Parathyroid adenoma (tissue), 2 donors: ENCODE measurements around the gene NDE1.

Source experiments
- H2AFZ ChIP-seq: fragments of 300-600 bp; sonication (generic); one replicate; pipeline ENCODE4 v1.7.0; 2017; ENCODE audit warnings: antibody characterized with exemption, mild to moderate bottlenecking
- H3K27ac ChIP-seq: fragments of 300-600 bp; sonication (generic); one replicate; pipeline ENCODE4 v1.7.0; 2017
- H3K27me3 ChIP-seq: fragments of 300-600 bp; sonication (generic); one replicate; pipeline ENCODE4 v1.7.0; 2017; ENCODE audit warnings: low read length; ENCODE audit not compliant: control insufficient read depth, insufficient read depth
- H3K36me3 ChIP-seq: fragments of 300-600 bp; sonication (generic); one replicate; pipeline ENCODE4 v1.7.0; 2017; ENCODE audit warnings: low read length; ENCODE audit not compliant: control insufficient read depth, insufficient read depth
- H3K4me1 ChIP-seq: fragments of 300-600 bp; sonication (generic); one replicate; pipeline ENCODE4 v1.7.0; 2017; ENCODE audit warnings: control low read depth
- H3K4me2 ChIP-seq: fragments of 300-600 bp; sonication (generic); one replicate; pipeline ENCODE4 v1.7.0; 2017; ENCODE audit warnings: low read length
- H3K4me3 ChIP-seq: fragments of 300-600 bp; sonication (generic); one replicate; pipeline ENCODE4 v1.7.0; 2017; ENCODE audit warnings: low read depth, low read length
- H3K79me2 ChIP-seq: fragments of 300-600 bp; sonication (generic); one replicate; pipeline ENCODE4 v1.7.0; 2017; ENCODE audit warnings: control low read depth
- H3K9ac ChIP-seq: fragments of 300-600 bp; sonication (generic); one replicate; pipeline ENCODE4 v1.7.0; 2017; ENCODE audit warnings: mild to moderate bottlenecking
- H3K9me3 ChIP-seq: fragments of 300-600 bp; sonication (generic); one replicate; pipeline ENCODE4 v1.7.0; 2017; ENCODE audit warnings: low read length; ENCODE audit not compliant: control insufficient read depth
- TF ChIP-seq, protein P1 (sequence below): fragments of 300-600 bp; sonication (generic); IDR thresholded peaks from one replicate; pipeline ENCODE4 v1.7.0; 2017; ENCODE audit warnings: antibody characterized with exemption, mild to moderate bottlenecking
- donor health status: primary hyperparathyroidism.

NDE1 gene

GRCh38 chr16:15739464-15739863, 89.4 kb downstream of the NDE1 start:
- TF ChIP-seq, protein P1, sequence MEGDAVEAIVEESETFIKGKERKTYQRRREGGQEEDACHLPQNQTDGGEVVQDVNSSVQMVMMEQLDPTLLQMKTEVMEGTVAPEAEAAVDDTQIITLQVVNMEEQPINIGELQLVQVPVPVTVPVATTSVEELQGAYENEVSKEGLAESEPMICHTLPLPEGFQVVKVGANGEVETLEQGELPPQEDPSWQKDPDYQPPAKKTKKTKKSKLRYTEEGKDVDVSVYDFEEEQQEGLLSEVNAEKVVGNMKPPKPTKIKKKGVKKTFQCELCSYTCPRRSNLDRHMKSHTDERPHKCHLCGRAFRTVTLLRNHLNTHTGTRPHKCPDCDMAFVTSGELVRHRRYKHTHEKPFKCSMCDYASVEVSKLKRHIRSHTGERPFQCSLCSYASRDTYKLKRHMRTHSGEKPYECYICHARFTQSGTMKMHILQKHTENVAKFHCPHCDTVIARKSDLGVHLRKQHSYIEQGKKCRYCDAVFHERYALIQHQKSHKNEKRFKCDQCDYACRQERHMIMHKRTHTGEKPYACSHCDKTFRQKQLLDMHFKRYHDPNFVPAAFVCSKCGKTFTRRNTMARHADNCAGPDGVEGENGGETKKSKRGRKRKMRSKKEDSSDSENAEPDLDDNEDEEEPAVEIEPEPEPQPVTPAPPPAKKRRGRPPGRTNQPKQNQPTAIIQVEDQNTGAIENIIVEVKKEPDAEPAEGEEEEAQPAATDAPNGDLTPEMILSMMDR = no peak
- H3K4me3 ChIP-seq = no peak overlapping the region
- H3K27me3 ChIP-seq = no peaks in the 10 kb centered on the region
- no peak overlapping the region for H3K27ac ChIP-seq
- no peak overlapping the region for H2AFZ ChIP-seq
- no peaks in the 10 kb centered on the region for H3K4me1 ChIP-seq
- no peak overlapping the region for H3K4me2 ChIP-seq
- no peaks in the 10 kb centered on the region for H3K79me2 ChIP-seq
- no peak overlapping the region for H3K9ac ChIP-seq
- no peaks in the 10 kb centered on the region for H3K36me3 ChIP-seq
- no peaks in the 10 kb centered on the region for H3K9me3 ChIP-seq

- Histone ChIP-seq H3K27ac (no peak overlapping the region), H3K4me1 (no peaks in the 10 kb centered on the region), H3K4me2 (no peak overlapping the region), H3K9me3 (no peaks in the 10 kb centered on the region), H3K4me3 (no peak overlapping the region), H3K9ac (no peak overlapping the region), H2AFZ (no peak overlapping the region), H3K79me2 (no peaks in the 10 kb centered on the region), H3K27me3 (no peaks in the 10 kb centered on the region), H3K36me3 (no peaks in the 10 kb centered on the region)
- TF ChIP-seq, protein P1 = no peak
Observed at GRCh38 chr16:15739950-15740349, 89.9 kb downstream of the NDE1 start.

GRCh38 chr16:15741207-15741871, 91.3 kb downstream of the NDE1 start:
- H3K79me2 ChIP-seq = no peaks in the 10 kb centered on the region
- H3K9ac ChIP-seq = no peak overlapping the region
- no peaks in the 10 kb centered on the region for H3K9me3 ChIP-seq
- no peak overlapping the region for H3K4me2 ChIP-seq
- H3K27ac ChIP-seq = no peak overlapping the region
- no peaks in the 10 kb centered on the region for H3K27me3 ChIP-seq
- H3K36me3 ChIP-seq = no peaks in the 10 kb centered on the region
- H3K4me3 ChIP-seq = no peak overlapping the region
- H3K4me1 ChIP-seq = no peaks in the 10 kb centered on the region
- TF ChIP-seq, protein P1 = no peak
- no peak overlapping the region for H2AFZ ChIP-seq

GRCh38 chr16:15742716-15743115, 92.7 kb downstream of the NDE1 start:
- Histone ChIP-seq H3K36me3 (no peaks in the 10 kb centered on the region), H3K27ac (no peak overlapping the region), H3K9me3 (no peaks in the 10 kb centered on the region), H3K4me2 (no peak overlapping the region), H3K79me2 (no peaks in the 10 kb centered on the region), H3K4me3 (no peak overlapping the region), H3K9ac (no peak overlapping the region), H3K4me1 (no peaks in the 10 kb centered on the region), H3K27me3 (no peaks in the 10 kb centered on the region), H2AFZ (no peak overlapping the region)
- TF ChIP-seq, protein P1 = no peak

GRCh38 chr16:15743657-15744056, 93.6 kb downstream of the NDE1 start:
- Histone ChIP-seq H3K27me3 (no peaks in the 10 kb centered on the region), H3K9me3 (no peaks in the 10 kb centered on the region), H3K4me1 (no peaks in the 10 kb centered on the region), H3K36me3 (no peaks in the 10 kb centered on the region), H3K79me2 (no peaks in the 10 kb centered on the region), H3K27ac (no peak overlapping the region), H2AFZ (no peak overlapping the region), H3K4me2 (no peak overlapping the region), H3K4me3 (no peak overlapping the region), H3K9ac (no peak overlapping the region)
- TF ChIP-seq, protein P1 = no peak
